Subcutaneous adipose tissue (tissue), 4 donors: Measurements from ENCODE around the gene STEAP3. TPM values are rescaled to one million over a fixed set of nuclear protein-coding genes. Genes with fewer than 3 reads are reported as not detected.

Experiments used
- CTCF ChIP-seq: fragments of 450-650 bp; IDR thresholded peaks from one replicate; pipeline ENCODE4 v1.5.1; 2016; ENCODE audit warnings: low read depth, mild to moderate bottlenecking, control low read depth, antibody characterized with exemption, moderate library complexity
- total RNA-seq, 4 donors: library from RNA; depleted of rRNA; stranded (reverse); fragments of >200 nt; gene quantifications; one replicate each; pipeline ENCODE4 v1.1.0, GENCODE V29; 2016

The STEAP3 gene
- total RNA-seq, 4 donors from 2014 or later: 11.0 to 17.9 (median 14.4) TPM

- no peak for TF ChIP-seq CTCF
These were observed 31.0 kb downstream of the STEAP3 start for GRCh38 chr2:119254601-119255080.

GRCh38 chr2:119255760-119256581 lies 32.3 kb downstream of the STEAP3 start:
- TF ChIP-seq CTCF: no peak

DNA sequence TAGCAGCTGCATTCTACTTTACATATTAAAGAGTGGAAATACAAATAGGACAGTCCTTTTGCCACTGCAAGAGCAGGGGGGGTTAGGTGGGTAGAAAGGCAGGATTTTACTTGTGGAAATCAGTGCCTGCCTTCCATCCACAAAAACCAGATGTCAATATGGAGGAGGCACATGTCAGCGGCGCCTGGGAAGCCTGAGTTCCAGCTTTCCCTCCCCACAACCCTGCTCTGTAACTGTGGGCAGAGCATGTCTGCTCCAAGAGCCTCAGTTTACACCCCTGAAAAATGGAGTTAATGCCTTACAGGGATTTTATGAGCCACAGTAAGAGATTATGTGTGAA lies 32.9 kb downstream of the STEAP3 start:
- no peak for TF ChIP-seq CTCF

GRCh38 chr2:119257198-119257597 lies 33.6 kb downstream of the STEAP3 start:
- no peak for TF ChIP-seq CTCF

GRCh38 chr2:119259296-119259860 lies 35.7 kb downstream of the STEAP3 start:
- TF ChIP-seq CTCF: no peak

DNA sequence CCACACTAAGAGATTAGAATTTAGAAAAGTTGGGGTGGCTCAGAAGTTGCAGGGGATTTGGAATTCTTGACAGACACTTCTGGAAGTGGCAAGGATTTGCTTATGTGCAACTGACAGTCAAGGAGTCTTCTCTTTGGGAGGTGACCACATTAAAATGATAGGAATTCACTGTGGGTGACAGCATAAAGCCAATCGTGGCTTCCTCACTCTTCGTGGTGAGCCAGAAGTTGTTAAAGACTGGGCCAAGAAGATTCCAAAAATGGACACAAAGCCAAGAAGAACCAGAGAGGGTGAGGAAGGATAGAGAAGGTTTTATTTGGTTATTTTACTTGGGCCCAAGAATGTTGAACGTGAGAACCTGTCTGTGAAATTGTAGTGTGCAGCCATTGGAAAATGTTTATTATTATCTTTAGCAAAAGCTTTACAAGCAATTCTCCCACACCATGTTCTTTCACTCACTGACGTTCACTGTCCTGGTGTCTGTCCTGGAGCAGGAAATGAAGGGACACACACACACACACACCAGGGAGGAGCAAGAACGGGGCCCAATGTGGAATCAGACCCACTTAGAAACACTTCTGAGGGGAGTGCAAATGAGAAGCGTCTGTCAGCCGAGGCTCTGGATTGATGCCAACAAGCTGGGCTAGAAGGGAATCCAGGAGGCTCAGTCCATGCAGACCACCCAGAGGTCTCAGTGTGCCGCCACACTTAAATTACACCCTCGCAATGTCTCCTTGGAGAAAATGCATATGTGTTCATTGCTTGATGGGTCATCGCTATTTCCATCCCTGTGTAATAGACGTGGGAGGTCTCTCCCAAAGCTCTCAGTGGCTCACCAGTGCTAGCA lies 37.2 kb downstream of the STEAP3 start:
- TF ChIP-seq CTCF: no peak
